K562 (cell line): ENCODE results near the gene ATP6V1A. TPM values are rescaled to one million over a fixed set of nuclear protein-coding genes. Genes with fewer than 3 reads are reported as not detected.

Experiments
- ATF1 ChIP-seq, 2 experiments: fragments of 450-650 bp in 1 of 2; IDR thresholded peaks; 2 replicates each; pipeline ENCODE4 v1.6.1; 2016; ENCODE audit warnings: missing compliant biosample characterization in 1 of 2, missing genetic modification characterization in 1 of 2
- FOXP4 ChIP-seq: sonication (generic); formaldehyde crosslinking; IDR thresholded peaks from 2 replicates; pipeline ENCODE4 v1.8.0; 2022; ENCODE audit warnings: mild to moderate bottlenecking, missing genetic modification reagents, borderline replicate concordance
- ILF3 ChIP-seq: fragments of 450-650 bp; IDR thresholded peaks from 2 replicates; pipeline ENCODE4 v1.6.1; 2018; ENCODE audit warnings: antibody characterized with exemption, mild to moderate bottlenecking, moderate library complexity, borderline replicate concordance
- NBN ChIP-seq: fragments of 450-650 bp; IDR thresholded peaks from 2 replicates; pipeline ENCODE4 v1.6.1; 2016; ENCODE audit warnings: low read depth, mild to moderate bottlenecking
- TAF1 ChIP-seq: IDR thresholded peaks from 2 replicates; pipeline ENCODE4 v1.6.1; 2011; ENCODE audit warnings: mild to moderate bottlenecking, low read length, moderate library complexity; ENCODE audit not compliant: insufficient read depth, control insufficient read depth, severe bottlenecking; ENCODE audit errors: extremely low read depth
- ZBTB40 ChIP-seq, 2 experiments: fragments of 450-650 bp in 1 of 2; sonication (generic) in 1 of 2; formaldehyde crosslinking in 1 of 2; IDR thresholded peaks; 2 replicates each; pipeline versions ENCODE4 v1.7.1 to v1.9.0; 2016 to 2022; ENCODE audit warnings: inconsistent platforms in 1 of 2, mild to moderate bottlenecking in 1 of 2, missing genetic modification reagents in 1 of 2
- ZNF780A ChIP-seq: fragments of 250-450 bp; sonication (Bioruptor Pico); IDR thresholded peaks from 2 replicates; pipeline ENCODE4 v1.5.0; 2021; ENCODE audit warnings: mild to moderate bottlenecking
- polyA plus RNA-seq, 8 experiments: library from polyadenylated mRNA; depleted of rRNA in 4 of 8; stranded (reverse) in 5 of 8; unstranded in 3 of 8; fragments of >200 nt; fragmentation: Nextera tagmentation in 2 of 8; fragmentation: Illumina TruSeq in 1 of 8; extraction: Ambion mirVana in 2 of 8; extraction: Trizol in 1 of 8; gene quantifications; 2 replicates each; pipeline versions ENCODE4 v1.2.1 to v1.2.3, GENCODE V29; 2011 to 2014; ENCODE audit warnings: inconsistent platforms in 1 of 8, missing spikeins in 1 of 8
- total RNA-seq, 7 experiments: library from RNA; depleted of rRNA in 6 of 7; stranded (reverse); fragments of >200 nt in 6 of 7; fragmentation: Illumina TruSeq in 2 of 7; extraction: Trizol in 2 of 7; gene quantifications; 2 replicates each; pipeline versions ENCODE4 v1.2.1 to v1.2.3, GENCODE V29; 2011 to 2021; ENCODE audit warnings: low replicate concordance in 1 of 7

ATP6V1A gene
- total and polyA plus RNA-seq, 9 of the 15 experiments (the other 6 are each of a cell fraction or from before 2014, with no cell fraction given) = 23.6 to 57.1 (median 39.9) TPM

- TF ChIP-seq TAF1 (no peak), FOXP4 (no peak), NBN (no peak), ZBTB40 (IDR thresholded peaks at IDR 0.05) (no peak), ZBTB40 (CRISPR knock-in tag; IDR thresholded peaks at IDR 0.05) (no peak), ATF1 (CRISPR knock-in tag; IDR thresholded peaks at IDR 0.05) (no peak), ATF1 (tag; IDR thresholded peaks at IDR 0.05) (no peak), ILF3 (no peak), ZNF780A (CRISPR knock-in tag) (no peak)
These were observed 29.7 kb downstream of the ATP6V1A start (continued) for GRCh38 chr3:113776564-113776963.
